Neural crest cell (in vitro differentiated cells): ENCODE data around the gene IPO13. TPM values are rescaled to one million over a fixed set of nuclear protein-coding genes. Genes with fewer than 3 reads are reported as not detected.

Experiments used
- DNase-seq: peaks from one replicate; pipeline ENCODE4 v3.0.0; 2021; ENCODE audit warnings: low read depth, mixed read lengths, low spot score
- H3K27ac Mint-ChIP-seq: one replicate; pipeline ENCODE4 v1.8.0; 2021; ENCODE audit warnings: mild to moderate bottlenecking, mixed read lengths; ENCODE audit not compliant: unreplicated experiment
- H3K27me3 Mint-ChIP-seq: 2 replicates; pipeline ENCODE4 v1.8.0; 2021; ENCODE audit warnings: low read depth, mild to moderate bottlenecking, mixed read lengths
- H3K36me3 Mint-ChIP-seq: 2 replicates; pipeline ENCODE4 v1.8.0; 2021; ENCODE audit warnings: low read depth, mild to moderate bottlenecking, mixed read lengths
- H3K4me1 Mint-ChIP-seq: 2 replicates; pipeline ENCODE4 v1.8.0; 2021; ENCODE audit warnings: mixed read lengths
- H3K4me3 Mint-ChIP-seq: one replicate; pipeline ENCODE4 v1.8.0; 2021; ENCODE audit warnings: mild to moderate bottlenecking, mixed read lengths
- H3K9me3 Mint-ChIP-seq: 2 replicates; pipeline ENCODE4 v1.8.0; 2021; ENCODE audit warnings: mixed read lengths
- total RNA-seq: library from RNA; stranded (reverse); gene quantifications from 2 replicates; pipeline ENCODE4 v1.2.1, GENCODE V29; 2021
- TF ChIP-seq, protein P1 (sequence below): fragments of 200-600 bp; sonication (generic); conservative IDR thresholded peaks from 2 replicates; pipeline ENCODE4 v1.5.0; 2021; ENCODE audit warnings: antibody characterized with exemption, mild to moderate bottlenecking

Gene IPO13
- total RNA-seq, 1 donor from 2014 or later, result 44.1 TPM

DNA sequence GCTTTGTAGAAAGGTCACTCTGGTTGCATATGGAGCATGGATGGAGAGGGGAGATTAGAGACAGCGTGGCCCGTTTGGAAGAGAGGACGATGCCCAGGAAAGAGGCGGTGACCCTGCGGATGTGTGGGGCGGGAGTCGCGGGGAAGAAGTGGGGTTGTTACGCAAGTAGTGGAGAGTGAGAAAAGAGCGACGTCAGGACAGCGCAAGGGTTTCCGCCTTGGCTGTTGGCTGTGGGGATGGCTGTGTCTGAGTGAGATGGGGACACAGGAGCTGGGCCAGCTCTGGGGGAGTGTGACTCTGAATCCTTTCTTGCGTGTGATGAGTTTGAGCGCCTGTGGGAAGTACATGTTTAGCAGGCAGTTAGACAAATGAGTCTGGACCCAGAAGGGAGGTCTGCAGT lies 36.1 kb downstream of the IPO13 start:
- no peak for DNase-seq
- Mint-ChIP-seq H3K9me3 (no peaks in the 10 kb centered on the region), H3K4me1 (peaks cover 32% of the 10 kb centered on the region), H3K36me3 (peaks cover 11% of the 10 kb centered on the region), H3K27ac (no peak overlapping the region), H3K27me3 (no peaks in the 10 kb centered on the region), H3K4me3 (peak overlapping the region; percentile 2)
- TF ChIP-seq, protein P1, sequence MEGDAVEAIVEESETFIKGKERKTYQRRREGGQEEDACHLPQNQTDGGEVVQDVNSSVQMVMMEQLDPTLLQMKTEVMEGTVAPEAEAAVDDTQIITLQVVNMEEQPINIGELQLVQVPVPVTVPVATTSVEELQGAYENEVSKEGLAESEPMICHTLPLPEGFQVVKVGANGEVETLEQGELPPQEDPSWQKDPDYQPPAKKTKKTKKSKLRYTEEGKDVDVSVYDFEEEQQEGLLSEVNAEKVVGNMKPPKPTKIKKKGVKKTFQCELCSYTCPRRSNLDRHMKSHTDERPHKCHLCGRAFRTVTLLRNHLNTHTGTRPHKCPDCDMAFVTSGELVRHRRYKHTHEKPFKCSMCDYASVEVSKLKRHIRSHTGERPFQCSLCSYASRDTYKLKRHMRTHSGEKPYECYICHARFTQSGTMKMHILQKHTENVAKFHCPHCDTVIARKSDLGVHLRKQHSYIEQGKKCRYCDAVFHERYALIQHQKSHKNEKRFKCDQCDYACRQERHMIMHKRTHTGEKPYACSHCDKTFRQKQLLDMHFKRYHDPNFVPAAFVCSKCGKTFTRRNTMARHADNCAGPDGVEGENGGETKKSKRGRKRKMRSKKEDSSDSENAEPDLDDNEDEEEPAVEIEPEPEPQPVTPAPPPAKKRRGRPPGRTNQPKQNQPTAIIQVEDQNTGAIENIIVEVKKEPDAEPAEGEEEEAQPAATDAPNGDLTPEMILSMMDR, result no peak

DNA sequence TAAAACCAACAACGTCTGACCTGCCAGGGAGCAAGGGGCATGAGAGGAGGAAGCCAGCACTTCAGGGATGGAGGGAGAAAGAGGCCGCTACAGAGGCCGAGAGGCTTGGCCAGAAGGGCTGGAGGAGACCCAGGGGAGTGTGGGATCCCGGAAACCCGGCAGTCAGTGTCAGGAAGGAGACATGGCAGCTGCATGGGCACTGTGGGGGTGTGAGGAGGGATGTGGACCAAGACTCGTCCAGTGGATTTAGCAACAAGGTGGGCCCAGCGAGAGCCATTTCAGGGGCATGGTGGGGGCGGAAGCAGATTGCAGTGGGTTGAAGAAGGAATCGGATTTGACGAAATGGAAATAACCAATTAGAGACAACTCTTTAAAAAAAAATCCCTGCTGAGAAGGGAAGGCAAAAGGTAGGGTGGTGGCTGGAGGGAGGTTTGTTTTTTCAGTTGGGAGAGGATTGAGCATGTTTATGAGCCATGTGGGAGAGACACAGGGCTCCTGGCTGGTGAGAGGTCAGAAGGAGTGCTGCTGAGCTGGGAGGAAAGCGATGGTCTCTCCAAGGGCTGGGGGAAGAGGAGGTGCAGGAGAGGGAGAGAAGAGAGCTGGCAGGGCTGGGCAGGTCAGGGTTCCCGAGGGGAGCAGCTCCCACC lies 36.6 kb downstream of the IPO13 start:
- TF ChIP-seq, protein P1, result no peak
- H3K4me3 Mint-ChIP-seq, result peak overlapping the region; percentile 28
- H3K27ac Mint-ChIP-seq, result no peak overlapping the region
- H3K4me1 Mint-ChIP-seq, result peaks cover 26% of the 10 kb centered on the region
- H3K27me3 Mint-ChIP-seq, result no peaks in the 10 kb centered on the region
- no peaks in the 10 kb centered on the region for H3K9me3 Mint-ChIP-seq
- no peak for DNase-seq
- peaks cover 11% of the 10 kb centered on the region for H3K36me3 Mint-ChIP-seq

DNA sequence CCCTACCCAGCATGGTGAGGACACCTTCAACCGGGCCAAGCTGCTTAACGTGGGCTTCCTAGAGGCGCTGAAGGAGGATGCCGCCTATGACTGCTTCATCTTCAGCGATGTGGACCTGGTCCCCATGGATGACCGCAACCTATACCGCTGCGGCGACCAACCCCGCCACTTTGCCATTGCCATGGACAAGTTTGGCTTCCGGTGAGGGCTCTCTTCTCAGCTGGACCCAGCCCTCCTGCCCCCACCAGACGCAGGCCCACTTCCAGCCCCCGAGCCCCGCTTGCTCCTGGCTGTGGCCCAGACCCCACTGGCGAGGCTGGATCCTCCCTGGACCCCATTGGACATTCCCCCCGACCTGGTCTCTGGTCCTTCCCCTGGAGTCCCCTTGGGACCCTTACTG lies 38.1 kb downstream of the IPO13 start:
- DNase-seq, result no peak
- Mint-ChIP-seq H3K27me3 (no peaks in the 10 kb centered on the region), H3K4me1 (peaks cover 20% of the 10 kb centered on the region)

DNA sequence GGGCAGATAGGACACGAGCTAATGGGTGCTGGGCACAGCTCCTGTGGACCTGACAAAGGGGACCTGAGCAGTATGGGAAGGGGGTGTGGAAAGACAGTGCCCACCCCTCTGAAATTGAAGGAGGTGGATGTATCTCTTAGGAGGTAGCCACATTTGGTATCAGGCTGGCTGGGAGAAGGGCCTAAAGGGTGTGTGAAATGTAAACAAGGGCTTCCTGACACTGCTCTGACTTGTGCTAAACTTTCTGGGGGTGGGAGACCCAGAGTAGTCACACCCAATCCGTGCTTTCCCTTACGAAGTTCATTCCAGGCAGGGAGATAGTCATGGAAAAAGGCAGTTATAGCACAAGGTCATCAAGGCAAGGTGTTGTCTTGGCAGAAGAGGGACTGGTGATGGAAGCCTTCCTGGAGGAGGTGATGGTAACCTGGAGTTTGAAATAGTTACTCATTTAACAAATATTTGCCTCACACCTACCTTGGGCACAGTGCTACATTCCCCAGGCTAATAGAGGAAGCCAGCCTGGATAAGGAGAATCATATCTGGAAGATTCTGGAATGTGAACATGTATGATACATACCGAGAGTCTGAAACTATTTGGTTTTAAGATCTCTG lies 39.3 kb downstream of the IPO13 start:
- TF ChIP-seq, protein P1, result no peak
- H3K27ac Mint-ChIP-seq, result no peak overlapping the region
- H3K36me3 Mint-ChIP-seq, result peaks cover 4% of the 10 kb centered on the region
- no peaks in the 10 kb centered on the region for H3K27me3 Mint-ChIP-seq
- H3K9me3 Mint-ChIP-seq, result no peaks in the 10 kb centered on the region
- H3K4me1 Mint-ChIP-seq, result peaks cover 11% of the 10 kb centered on the region
- no peak for DNase-seq
- H3K4me3 Mint-ChIP-seq, result peak overlapping the region; percentile 31

More for the DNA sequence above, 38.1 kb downstream of the IPO13 start:
- H3K27ac Mint-ChIP-seq, result no peak overlapping the region
- no peak overlapping the region for H3K4me3 Mint-ChIP-seq
- TF ChIP-seq, protein P1, result no peak
- H3K36me3 Mint-ChIP-seq, result peaks cover 8% of the 10 kb centered on the region
- H3K9me3 Mint-ChIP-seq, result no peaks in the 10 kb centered on the region

DNA sequence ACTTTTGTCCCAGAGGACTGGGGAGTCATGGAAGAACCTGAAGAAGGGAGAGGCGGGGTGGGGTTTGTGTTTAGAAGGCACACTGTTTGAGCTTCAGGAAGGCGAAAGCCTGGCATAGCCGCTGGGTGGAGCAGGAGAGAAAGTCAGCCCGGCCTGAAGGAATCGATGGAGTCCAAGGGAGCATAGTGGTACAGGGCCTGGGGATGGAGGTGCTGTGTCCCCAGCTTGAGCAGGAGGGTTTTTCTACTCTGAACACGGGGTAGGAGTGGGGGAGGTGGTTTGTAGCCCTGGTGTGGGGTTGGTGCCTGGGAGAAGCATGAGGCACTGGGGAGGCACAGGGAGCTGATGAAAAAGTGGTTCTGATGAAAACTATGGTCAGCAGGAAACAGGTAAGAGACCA lies 40.0 kb downstream of the IPO13 start:
- no peak for DNase-seq
- peaks cover 16% of the 10 kb centered on the region for H3K4me1 Mint-ChIP-seq
- H3K36me3 Mint-ChIP-seq, result peaks cover 4% of the 10 kb centered on the region
- no peaks in the 10 kb centered on the region for H3K9me3 Mint-ChIP-seq
- no peaks in the 10 kb centered on the region for H3K27me3 Mint-ChIP-seq
- no peak overlapping the region for H3K27ac Mint-ChIP-seq
- H3K4me3 Mint-ChIP-seq, result peak overlapping the region; percentile 19
- TF ChIP-seq, protein P1, result no peak
